Ascending aorta (tissue), 2 donors: Measurements from ENCODE around the gene API5. TPM values are rescaled to one million over a fixed set of nuclear protein-coding genes. Genes with fewer than 3 reads are reported as not detected.

Source experiments
- DNase-seq, 2 donors: peaks; one replicate each; pipeline ENCODE4 v3.0.0-alpha.2; 2019; ENCODE audit warnings: low spot score in 2 of 2
- H3K27ac ChIP-seq, 2 donors: fragments of 200-600 bp; sonication (generic); one replicate each; pipeline ENCODE4 v1.5.1; 2016 to 2017; ENCODE audit warnings: mild to moderate bottlenecking in 1 of 2
- H3K27me3 ChIP-seq: fragments of 200-600 bp; sonication (generic); one replicate; pipeline ENCODE4 v1.5.1; 2017
- H3K36me3 ChIP-seq, 2 donors: fragments of 200-600 bp; sonication (generic); one replicate each; pipeline ENCODE4 v1.5.1; 2016
- H3K4me1 ChIP-seq, 2 donors: fragments of 200-600 bp; sonication (generic); one replicate each; pipeline ENCODE4 v1.5.1; 2016 to 2017; ENCODE audit warnings: mild to moderate bottlenecking in 1 of 2
- H3K4me3 ChIP-seq, 2 donors: fragments of 200-600 bp; sonication (generic); one replicate each; pipeline ENCODE4 v1.5.1; 2016 to 2017; ENCODE audit warnings: mild to moderate bottlenecking in 1 of 2
- H3K9me3 ChIP-seq, 2 donors: fragments of 200-600 bp; sonication (generic); one replicate each; pipeline ENCODE4 v1.5.1; 2016
- CTCF ChIP-seq, 3 experiments: fragments of 200-600 bp in 2 of 3; fragments of 450-650 bp in 1 of 3; sonication (generic) in 2 of 3; IDR thresholded peaks; one replicate each; pipeline ENCODE4 v1.5.1; 2016 to 2019; ENCODE audit warnings: antibody characterized with exemption in 3 of 3, mild to moderate bottlenecking in 1 of 3, moderate library complexity in 1 of 3
- intact Hi-C: fragments of 100-400 bp; cut with DNase I; formaldehyde crosslinking; loops from one replicate; pipeline ENCODE4 v1.15.1; 2023
- total RNA-seq: library from RNA; depleted of rRNA; stranded (reverse); fragments of >200 nt; gene quantifications from one replicate; pipeline ENCODE4 v1.1.0, GENCODE V29; 2016

The API5 gene
- total RNA-seq, 1 donor from 2014 or later: 21.0 TPM

DNA sequence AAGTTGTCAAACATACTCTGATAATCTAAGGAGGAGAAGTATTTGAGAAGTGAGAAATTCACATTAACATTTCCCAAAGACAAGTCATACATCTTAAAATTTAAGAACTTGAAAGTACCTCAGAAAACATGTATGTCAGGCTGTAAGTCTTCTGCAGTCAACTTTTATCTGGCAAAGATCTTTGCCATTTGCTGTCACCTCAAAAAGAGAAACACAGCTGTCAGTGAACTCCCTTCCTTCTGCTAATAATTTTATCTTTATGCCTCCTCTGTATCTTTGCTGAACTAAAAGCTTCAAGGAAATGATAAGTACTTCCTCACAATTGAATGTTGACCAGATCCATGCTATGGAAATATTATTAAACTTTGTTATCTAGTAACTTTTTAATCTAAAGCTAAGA, 65.6 kb downstream of the API5 start:
- peaks cover 8 to 15% of the 10 kb centered on the region in 2 donors for H3K36me3 ChIP-seq
- TF ChIP-seq CTCF (IDR thresholded peaks at IDR 0.05): no peak
- H3K27me3 ChIP-seq: no peaks in the 10 kb centered on the region
- H3K27ac ChIP-seq: no peak overlapping the region
- H3K4me3 ChIP-seq: no peak overlapping the region
- intact Hi-C loops: no loop called here
- no peaks in the 10 kb centered on the region for H3K4me1 ChIP-seq
- no peak for DNase-seq
- H3K9me3 ChIP-seq: no peaks in the 10 kb centered on the region

DNA sequence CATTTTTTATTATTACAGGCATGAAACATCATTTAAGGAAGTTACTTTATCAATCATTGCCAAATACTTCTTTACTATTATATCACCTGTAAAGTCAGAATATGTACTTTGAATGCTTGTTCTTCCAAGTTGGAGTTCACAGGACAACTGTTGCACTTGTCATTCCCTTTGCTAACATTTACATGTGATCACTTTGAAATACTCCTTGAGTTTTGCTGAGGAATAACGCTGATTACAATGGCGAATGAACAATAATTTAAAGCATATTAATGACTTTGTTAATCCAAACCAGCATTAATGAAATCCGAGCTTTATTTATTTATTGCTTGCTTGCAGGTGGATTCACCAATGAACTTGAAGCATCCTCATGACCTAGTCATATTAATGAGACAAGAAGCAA, 67.1 kb downstream of the API5 start:
- no peak for TF ChIP-seq CTCF (IDR thresholded peaks at IDR 0.05)
- no peaks in the 10 kb centered on the region for H3K4me1 ChIP-seq
- H3K36me3 ChIP-seq: peaks cover 8 to 19% of the 10 kb centered on the region in 2 donors
- H3K27me3 ChIP-seq: no peaks in the 10 kb centered on the region
- H3K4me3 ChIP-seq: no peak overlapping the region
- no peak for DNase-seq
- no peak overlapping the region for H3K27ac ChIP-seq
- no peaks in the 10 kb centered on the region for H3K9me3 ChIP-seq
- intact Hi-C loops: no loop called here

- Histone ChIP-seq H3K27ac (no peak overlapping the region), H3K36me3 (peaks cover 8 to 24% of the 10 kb centered on the region in 2 donors), H3K4me1 (no peaks in the 10 kb centered on the region), H3K27me3 (no peaks in the 10 kb centered on the region), H3K4me3 (no peak overlapping the region), H3K9me3 (no peaks in the 10 kb centered on the region)
- intact Hi-C loops: no loop called here
- no peak for DNase-seq
- no peak for TF ChIP-seq CTCF (IDR thresholded peaks at IDR 0.05)
Observed at GRCh38 chr11:43381802-43382201, 70.0 kb downstream of the API5 start.

DNA sequence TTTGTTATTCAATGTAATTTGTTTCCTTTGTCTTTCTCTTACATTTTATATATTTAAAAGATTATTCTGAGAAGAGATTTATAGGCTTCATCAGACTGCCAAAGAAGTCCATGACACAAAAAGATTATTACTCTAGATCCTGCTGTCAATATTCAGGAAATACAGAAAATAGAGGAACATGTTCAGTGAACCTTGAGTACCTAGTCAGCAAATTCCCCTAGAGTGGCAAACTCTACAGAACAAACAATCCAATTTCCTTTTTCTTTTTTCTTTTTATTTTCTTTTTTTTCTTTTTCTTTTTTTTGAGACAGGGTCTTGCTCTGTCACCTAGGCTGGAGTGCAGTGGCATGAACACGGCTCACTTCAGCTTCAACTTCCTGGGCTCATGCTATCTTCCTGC, 70.8 kb downstream of the API5 start:
- no peaks in the 10 kb centered on the region for H3K9me3 ChIP-seq
- TF ChIP-seq CTCF (IDR thresholded peaks at IDR 0.05): no peak
- H3K27ac ChIP-seq: no peak overlapping the region
- intact Hi-C loops: no loop called here
- H3K4me1 ChIP-seq: no peaks in the 10 kb centered on the region
- H3K27me3 ChIP-seq: no peaks in the 10 kb centered on the region
- no peak overlapping the region for H3K4me3 ChIP-seq
- DNase-seq: no peak
- peaks cover 11 to 23% of the 10 kb centered on the region in 2 donors for H3K36me3 ChIP-seq

DNA sequence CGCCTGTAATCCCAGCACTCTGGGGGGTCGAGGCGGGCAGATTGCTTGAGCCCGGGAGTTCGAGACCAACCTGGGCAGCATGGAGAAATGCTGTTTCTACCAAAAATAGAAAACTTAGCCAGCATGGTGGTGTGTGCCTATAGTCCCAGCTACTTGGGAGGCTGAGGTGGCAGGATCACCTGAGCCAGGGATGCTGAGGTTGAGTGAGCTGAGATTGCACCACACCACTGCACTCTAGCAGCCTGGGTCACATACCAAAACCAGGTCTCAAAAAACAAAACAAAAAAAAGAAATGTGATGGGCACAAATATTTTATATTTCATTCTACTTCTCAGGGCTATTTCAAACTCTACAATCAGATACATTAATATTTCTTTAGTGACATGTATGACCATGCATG, 72.6 kb downstream of the API5 start:
- H3K27ac ChIP-seq: no peak overlapping the region
- H3K36me3 ChIP-seq: peaks cover 12 to 28% of the 10 kb centered on the region in 2 donors
- TF ChIP-seq CTCF (IDR thresholded peaks at IDR 0.05): no peak
- H3K4me1 ChIP-seq: no peaks in the 10 kb centered on the region
- intact Hi-C loops: no loop called here
- H3K4me3 ChIP-seq: no peak overlapping the region
- H3K27me3 ChIP-seq: no peaks in the 10 kb centered on the region
- H3K9me3 ChIP-seq: no peaks in the 10 kb centered on the region
- DNase-seq: no peak

DNA sequence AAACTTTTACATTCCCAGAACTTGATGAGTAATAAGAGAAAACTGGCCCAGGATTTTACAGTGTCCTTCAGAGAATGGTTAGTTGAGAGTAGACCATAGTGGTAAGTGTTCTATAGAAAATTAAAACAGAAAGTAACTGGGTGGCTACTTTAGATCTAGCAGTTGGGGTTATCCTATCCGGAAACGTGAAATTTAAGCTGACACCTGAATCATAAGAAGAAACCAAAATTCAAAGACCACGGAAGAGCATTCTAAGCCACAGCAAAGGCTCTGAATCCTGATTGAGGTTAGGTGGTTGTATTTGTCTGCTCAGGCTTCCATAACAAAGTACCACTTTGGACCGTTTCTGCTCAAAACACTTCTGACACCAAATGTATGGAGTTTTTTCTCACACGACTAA, 80.9 kb downstream of the API5 start:
- no peak overlapping the region for H3K27ac ChIP-seq

More for the DNA sequence above, 80.9 kb downstream of the API5 start:
- intact Hi-C loops: no loop called here
- H3K36me3 ChIP-seq: peaks cover 35 to 66% of the 10 kb centered on the region in 2 donors
- H3K4me3 ChIP-seq: no peak overlapping the region
- no peaks in the 10 kb centered on the region for H3K9me3 ChIP-seq
- H3K4me1 ChIP-seq: no peaks in the 10 kb centered on the region
- DNase-seq: no peak
- no peaks in the 10 kb centered on the region for H3K27me3 ChIP-seq
- TF ChIP-seq CTCF (IDR thresholded peaks at IDR 0.05): no peak
